ENCODE results near the gene PFN3. TPM values are rescaled to one million over a fixed set of nuclear protein-coding genes. Genes with fewer than 3 reads are reported as not detected.
"Not testable (repeated sequence)": the region's sequence is repeated elsewhere in the genome, so short reads cannot be mapped to it uniquely, and the experiment has no call there.

Gene PFN3
- total RNA-seq, 1 donor from 2014 or later: not detected

- Mint-ChIP-seq H3K9me3 (no peaks in the 10 kb centered on the region), H3K4me1 (ENCODE audit: low read depth) (peaks cover 62% of the 10 kb centered on the region), H3K27me3 (ENCODE audit: insufficient read depth) (peaks cover 2% of the 10 kb centered on the region), H3K36me3 (ENCODE audit: low read depth) (peaks cover 27% of the 10 kb centered on the region), H3K27ac (peak overlapping the region; percentile 18), H3K4me3 (no peak overlapping the region)
- DNase-seq (ENCODE audit: low spot score): no peak
- intact Hi-C loops (cut with micrococcal nuclease): no loop called here
These were observed 32.2 kb downstream of the PFN3 start for GRCh38 chr5:177367981-177368868.

DNA sequence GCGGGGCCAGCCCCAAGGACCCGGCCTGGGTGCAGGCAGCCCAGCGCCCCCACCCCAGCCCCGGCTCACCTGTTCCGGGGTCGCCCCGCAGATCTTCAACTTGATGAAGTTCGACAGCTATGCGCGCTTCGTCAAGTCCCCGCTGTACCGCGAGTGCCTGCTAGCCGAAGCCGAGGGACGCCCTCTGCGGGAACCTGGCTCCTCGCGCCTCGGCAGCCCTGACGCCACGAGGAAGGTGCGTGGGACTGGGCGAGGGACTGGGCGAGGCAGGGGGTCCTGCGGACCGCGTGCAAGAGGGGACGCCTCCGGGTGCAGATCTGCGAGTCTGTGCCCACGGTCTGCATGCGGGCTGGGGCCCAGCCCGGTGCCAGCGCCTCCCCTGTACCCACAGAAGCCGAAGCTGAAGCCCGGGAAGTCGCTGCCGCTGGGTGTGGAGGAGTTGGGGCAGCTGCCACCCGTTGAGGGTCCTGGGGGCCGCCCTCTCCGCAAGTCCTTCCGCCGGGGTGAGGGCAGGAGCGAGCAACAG lies 33.1 kb downstream of the PFN3 start:
- Mint-ChIP-seq H3K4me1 (ENCODE audit: low read depth) (peaks cover 61% of the 10 kb centered on the region), H3K27ac (no peak overlapping the region), H3K27me3 (ENCODE audit: insufficient read depth) (peaks cover 2% of the 10 kb centered on the region), H3K4me3 (no peak overlapping the region), H3K36me3 (ENCODE audit: low read depth) (peaks cover 25% of the 10 kb centered on the region), H3K9me3 (no peaks in the 10 kb centered on the region)
- no peak for DNase-seq (ENCODE audit: low spot score)
- intact Hi-C loops (cut with micrococcal nuclease): no loop called here

GRCh38 chr5:177366528-177367322 lies 33.7 kb downstream of the PFN3 start:
- Mint-ChIP-seq H3K27me3 (ENCODE audit: insufficient read depth) (peaks cover 2% of the 10 kb centered on the region), H3K36me3 (ENCODE audit: low read depth) (peaks cover 25% of the 10 kb centered on the region), H3K27ac (no peak overlapping the region), H3K4me3 (no peak overlapping the region), H3K4me1 (ENCODE audit: low read depth) (peaks cover 61% of the 10 kb centered on the region), H3K9me3 (no peaks in the 10 kb centered on the region)
- intact Hi-C loops (cut with micrococcal nuclease): no loop called here
- no peak for DNase-seq (ENCODE audit: low spot score)

GRCh38 chr5:177365845-177366527 lies 34.5 kb downstream of the PFN3 start:
- Mint-ChIP-seq H3K4me1 (ENCODE audit: low read depth) (peaks cover 62% of the 10 kb centered on the region), H3K27me3 (ENCODE audit: insufficient read depth) (peaks cover 2% of the 10 kb centered on the region), H3K9me3 (no peaks in the 10 kb centered on the region), H3K4me3 (no peak overlapping the region), H3K27ac (peak overlapping the region; percentile 44), H3K36me3 (ENCODE audit: low read depth) (peaks cover 25% of the 10 kb centered on the region)
- DNase-seq (ENCODE audit: low spot score): no peak
- intact Hi-C loops (cut with micrococcal nuclease): no loop called here

- peaks cover 2% of the 10 kb centered on the region for H3K27me3 Mint-ChIP-seq (ENCODE audit: insufficient read depth)
- intact Hi-C loops (cut with micrococcal nuclease): loop anchor here (1.0 kb wide), 3 partner anchors 13 to 26 kb away; partner anchors contain the start of gene LMAN2
- H3K4me1 Mint-ChIP-seq (ENCODE audit: low read depth): peaks cover 66% of the 10 kb centered on the region
- no peak for DNase-seq (ENCODE audit: low spot score)
- H3K4me3 Mint-ChIP-seq: peak overlapping the region; percentile 53
- H3K27ac Mint-ChIP-seq: peak overlapping the region; percentile 56
- H3K36me3 Mint-ChIP-seq (ENCODE audit: low read depth): peaks cover 29% of the 10 kb centered on the region
- no peaks in the 10 kb centered on the region for H3K9me3 Mint-ChIP-seq
These were observed 36.1 kb downstream of the PFN3 start for GRCh38 chr5:177364159-177364962.

- H3K27me3 Mint-ChIP-seq (ENCODE audit: insufficient read depth): peaks cover 2% of the 10 kb centered on the region
- intact Hi-C loops (cut with micrococcal nuclease): loop anchor here (1.0 kb wide), 1 partner anchor 134 kb away; the partner anchor contains the start of gene PDLIM7
- DNase-seq (ENCODE audit: low spot score): no peak
- H3K27ac Mint-ChIP-seq: no peak overlapping the region
- no peaks in the 10 kb centered on the region for H3K9me3 Mint-ChIP-seq
- peaks cover 25% of the 10 kb centered on the region for H3K36me3 Mint-ChIP-seq (ENCODE audit: low read depth)
- H3K4me3 Mint-ChIP-seq: peak overlapping the region; percentile 39
- peaks cover 66% of the 10 kb centered on the region for H3K4me1 Mint-ChIP-seq (ENCODE audit: low read depth)
These were observed 36.9 kb downstream of the PFN3 start for GRCh38 chr5:177363565-177363964.

DNA sequence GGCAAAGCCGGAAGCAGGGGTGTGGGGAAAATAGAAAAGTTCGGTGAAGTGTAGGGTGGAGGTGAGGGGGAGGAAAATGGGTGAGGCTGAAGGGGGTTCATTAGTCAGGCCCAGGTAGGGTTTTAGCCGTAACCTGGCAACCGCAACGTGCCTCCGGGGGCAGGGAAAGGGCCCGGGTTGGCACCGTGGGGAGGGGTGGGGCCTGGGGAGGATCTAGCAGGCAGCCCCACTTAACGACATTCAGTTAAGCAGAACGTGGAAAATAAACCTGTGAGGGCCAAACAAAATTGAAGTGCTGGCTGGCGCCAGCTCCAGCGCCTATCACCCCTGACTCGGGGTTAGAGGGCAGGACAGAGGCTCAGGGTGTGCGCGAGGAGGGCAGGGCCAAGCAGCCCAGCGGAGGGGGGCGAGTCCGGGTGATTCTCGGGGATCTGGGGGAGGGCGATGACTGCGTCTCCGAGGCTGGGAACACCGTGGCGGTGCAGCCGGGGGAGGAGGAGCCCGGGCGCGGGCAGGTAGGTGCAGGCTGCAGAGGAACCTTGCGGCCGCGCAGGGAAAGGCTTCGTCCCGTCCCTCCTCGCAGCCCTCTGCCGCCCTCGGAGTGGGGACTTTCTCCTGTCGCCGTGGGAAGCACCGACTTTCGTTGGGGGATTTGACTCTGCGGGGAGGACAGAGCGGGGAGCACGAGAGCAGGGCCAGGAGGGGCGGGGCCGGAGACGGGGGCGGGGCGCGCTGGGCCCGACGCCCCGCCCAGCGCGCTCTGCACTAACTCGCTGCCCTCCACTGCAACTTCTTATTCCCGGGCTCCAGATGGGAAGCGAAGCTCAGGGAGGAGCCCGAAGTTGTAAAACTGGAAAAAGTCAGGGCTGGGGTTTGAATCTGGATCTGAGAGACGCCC lies 37.6 kb downstream of the PFN3 start:
- Mint-ChIP-seq H3K4me1 (ENCODE audit: low read depth) (peaks cover 65% of the 10 kb centered on the region), H3K9me3 (no peaks in the 10 kb centered on the region), H3K27ac (peak overlapping the region; percentile 56), H3K4me3 (peak overlapping the region; percentile 67), H3K27me3 (ENCODE audit: insufficient read depth) (peaks cover 2% of the 10 kb centered on the region), H3K36me3 (ENCODE audit: low read depth) (peaks cover 20% of the 10 kb centered on the region)
- intact Hi-C loops (cut with micrococcal nuclease): loop anchor here (1.0 kb wide), 1 partner anchor 134 kb away; the partner anchor contains the start of gene PDLIM7
- DNase-seq (ENCODE audit: low spot score): peak; percentile 56

DNA sequence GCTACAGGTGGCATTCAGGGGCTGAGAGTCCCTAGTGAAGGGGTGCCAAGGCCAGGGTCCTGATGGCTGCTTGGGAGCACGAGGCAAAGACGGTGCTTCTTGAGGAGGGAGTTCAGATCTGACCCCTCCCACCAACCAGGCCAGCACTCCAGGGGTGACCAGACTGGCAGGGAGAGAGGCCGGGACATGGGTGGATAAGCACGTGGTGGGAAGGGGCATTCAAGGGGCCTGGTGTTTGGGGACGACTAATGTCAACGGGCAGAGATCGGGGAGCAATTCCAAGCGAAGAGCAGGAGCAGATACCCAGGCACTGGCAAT lies 38.2 kb downstream of the PFN3 start:
- intact Hi-C loops (cut with micrococcal nuclease): no loop called here
- H3K36me3 Mint-ChIP-seq (ENCODE audit: low read depth): peaks cover 20% of the 10 kb centered on the region

GRCh38 chr5:177361418-177362291 lies 38.8 kb downstream of the PFN3 start:
- peaks cover 2% of the 10 kb centered on the region for H3K27me3 Mint-ChIP-seq (ENCODE audit: insufficient read depth)
- H3K4me1 Mint-ChIP-seq (ENCODE audit: low read depth): peaks cover 77% of the 10 kb centered on the region
- H3K9me3 Mint-ChIP-seq: no peaks in the 10 kb centered on the region
- no peak for DNase-seq (ENCODE audit: low spot score)
- peaks cover 20% of the 10 kb centered on the region for H3K36me3 Mint-ChIP-seq (ENCODE audit: low read depth)
- peak overlapping the region; percentile 56 for H3K27ac Mint-ChIP-seq
- H3K4me3 Mint-ChIP-seq: peak overlapping the region; percentile 67
- intact Hi-C loops (cut with micrococcal nuclease): no loop called here

More for the DNA sequence above, 38.2 kb downstream of the PFN3 start:
- H3K9me3 Mint-ChIP-seq: no peaks in the 10 kb centered on the region
- peak overlapping the region; percentile 56 for H3K27ac Mint-ChIP-seq
- peaks cover 2% of the 10 kb centered on the region for H3K27me3 Mint-ChIP-seq (ENCODE audit: insufficient read depth)
- H3K4me3 Mint-ChIP-seq: peak overlapping the region; percentile 67
- H3K4me1 Mint-ChIP-seq (ENCODE audit: low read depth): peaks cover 71% of the 10 kb centered on the region
- DNase-seq (ENCODE audit: low spot score): no peak

DNA sequence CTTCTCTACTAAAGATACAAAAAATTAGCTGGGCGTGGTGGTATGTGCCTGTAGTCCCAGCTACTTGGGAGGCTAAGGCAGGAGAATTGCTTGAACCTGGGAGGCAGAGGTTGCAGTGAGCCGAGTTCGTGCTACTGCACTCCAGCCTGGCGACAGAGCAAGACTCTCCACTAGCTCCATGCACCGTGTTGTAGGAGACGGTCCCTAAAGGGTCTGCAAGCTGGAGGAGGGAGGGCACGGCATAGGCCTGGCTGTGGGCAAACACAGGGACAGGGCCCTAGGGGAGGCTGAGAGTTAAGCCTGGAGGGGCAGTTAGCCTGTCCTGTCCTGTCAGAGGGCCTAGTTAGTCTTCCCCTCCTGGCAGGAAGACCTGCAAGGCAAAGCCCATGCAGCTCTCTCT lies 39.7 kb downstream of the PFN3 start:
- intact Hi-C loops (cut with micrococcal nuclease); H3K4me3 Mint-ChIP-seq; H3K27me3 Mint-ChIP-seq (ENCODE audit: insufficient read depth); H3K9me3 Mint-ChIP-seq; DNase-seq (ENCODE audit: low spot score); H3K27ac Mint-ChIP-seq: not testable (repeated sequence)
- Mint-ChIP-seq H3K4me1 (ENCODE audit: low read depth) (peaks cover 84% of the 10 kb centered on the region), H3K36me3 (ENCODE audit: low read depth) (peaks cover 15% of the 10 kb centered on the region)

Measured in activated T-helper 1 cell treated with anti-CD3 and anti-CD28 coated beads, Interleukin-12 subunit alpha, Interleukin-12 subunit beta, Interleukin-2, Interleukin-4 antibody, amounts not matched to agents 30 ng/mL and 10 ng/mL and 1 ng/mL, durations not matched to agents 14 hours and 24 hours and 36 hours (primary cell).